Germinal center (tissue), 1 donor: ENCODE measurements around the gene ADAM15.

Experiments used
- DNase-seq: peaks from one replicate; pipeline ENCODE4 v3.0.0; 2012; ENCODE audit warnings: mixed read lengths, low spot score

The ADAM15 gene

GRCh38 chr1:155073377-155074242, 22.5 kb downstream of the ADAM15 start:
- no peak for DNase-seq

- DNase-seq: no peak
Measured at GRCh38 chr1:155075535-155075934, 24.4 kb downstream of the ADAM15 start.

GRCh38 chr1:155076371-155076770, 25.3 kb downstream of the ADAM15 start:
- no peak for DNase-seq

GRCh38 chr1:155077346-155077745, 26.2 kb downstream of the ADAM15 start:
- DNase-seq: no peak

GRCh38 chr1:155077758-155078445, 26.8 kb downstream of the ADAM15 start:
- no peak for DNase-seq

GRCh38 chr1:155078469-155079209, 27.5 kb downstream of the ADAM15 start, which contains the start of gene EFNA3:
TSS of gene EFNA3 (plus strand) at chr1:155078837. CDS start at chr1:155078942, 105 bp downstream.
- peak; percentile 91 for DNase-seq

GRCh38 chr1:155079210-155079486, 28.0 kb downstream of the ADAM15 start:
- no peak for DNase-seq

GRCh38 chr1:155079487-155080311, 28.6 kb downstream of the ADAM15 start:
- no peak for DNase-seq

GRCh38 chr1:155080312-155081228, 29.5 kb downstream of the ADAM15 start:
- no peak for DNase-seq

GRCh38 chr1:155081472-155082300, 30.6 kb downstream of the ADAM15 start:
- DNase-seq: no peak

GRCh38 chr1:155082301-155083051, 31.4 kb downstream of the ADAM15 start:
- DNase-seq: no peak

GRCh38 chr1:155083052-155083541, 32.0 kb downstream of the ADAM15 start:
- no peak for DNase-seq

- no peak for DNase-seq
Measured at GRCh38 chr1:155083865-155084721, 33.0 kb downstream of the ADAM15 start.

- peak; percentile 94 for DNase-seq
Measured at GRCh38 chr1:155084722-155085503, 33.8 kb downstream of the ADAM15 start.

- DNase-seq: no peak
Measured at GRCh38 chr1:155085504-155086127, 34.5 kb downstream of the ADAM15 start.

- DNase-seq: peak; percentile 85
Measured at GRCh38 chr1:155086128-155086741, 35.1 kb downstream of the ADAM15 start.
